Large intestine (tissue), 3 donors: ENCODE results near the gene SMOC2. TPM values are rescaled to one million over a fixed set of nuclear protein-coding genes. Genes with fewer than 3 reads are reported as not detected.

ENCODE experiments used
- DNase-seq, 2 donors: peaks; one replicate each; pipeline versions ENCODE4 v3.0.0 to v3.0.0-alpha.2; 2013
- H3K27ac ChIP-seq: one replicate; pipeline ENCODE4 v1.5.1; 2013; ENCODE audit warnings: low read length
- H3K27me3 ChIP-seq: 2 replicates; pipeline ENCODE4 v1.6.1; 2013; ENCODE audit warnings: low read length; ENCODE audit not compliant: control insufficient read depth, insufficient read depth
- H3K36me3 ChIP-seq: 2 replicates; pipeline ENCODE4 v1.6.1; 2013; ENCODE audit warnings: low read length; ENCODE audit not compliant: control insufficient read depth, insufficient read depth
- H3K4me1 ChIP-seq: one replicate; pipeline ENCODE4 v1.6.1; 2013; ENCODE audit warnings: low read length; ENCODE audit not compliant: control insufficient read depth, insufficient read depth
- H3K4me3 ChIP-seq: one replicate; pipeline ENCODE4 v1.5.1; 2013; ENCODE audit warnings: low read length
- H3K9me3 ChIP-seq: one replicate; pipeline ENCODE4 v1.6.1; 2013; ENCODE audit warnings: mild to moderate bottlenecking, low read depth, low read length, moderate library complexity; ENCODE audit not compliant: control insufficient read depth
- WGBS: methylation state at CpG from one replicate; pipeline ENCODE4 v1.1.5; 2013; ENCODE audit warnings: low lambda C conversion rate; ENCODE audit not compliant: insufficient coverage; 5-methylcytosine and 5-hydroxymethylcytosine counted together
- polyA plus RNA-seq: library from polyadenylated mRNA; unstranded; fragments of 120-200 nt; gene quantifications from one replicate; pipeline ENCODE4 v1.2.1, GENCODE V29; 2013

Gene SMOC2
- polyA plus RNA-seq, 1 donor, result 15.9 TPM

GRCh38 chr6:168528474-168529095 lies 87.6 kb downstream of the SMOC2 start:
- no peaks in the 10 kb centered on the region for H3K4me1 ChIP-seq
- no peak overlapping the region for H3K4me3 ChIP-seq
- H3K27ac ChIP-seq, result no peak overlapping the region
- peaks cover 3% of the 10 kb centered on the region for H3K9me3 ChIP-seq
- H3K36me3 ChIP-seq, result no peaks in the 10 kb centered on the region
- no peaks in the 10 kb centered on the region for H3K27me3 ChIP-seq
- WGBS, result no CpG with 5 or more reads among the region's 3 CpGs
- no peak for DNase-seq

GRCh38 chr6:168529214-168529613 lies 88.2 kb downstream of the SMOC2 start:
- no peak for DNase-seq
- no peaks in the 10 kb centered on the region for H3K36me3 ChIP-seq
- H3K27me3 ChIP-seq, result no peaks in the 10 kb centered on the region
- H3K4me1 ChIP-seq, result no peaks in the 10 kb centered on the region
- H3K4me3 ChIP-seq, result no peak overlapping the region
- no peak overlapping the region for H3K27ac ChIP-seq
- peaks cover 3% of the 10 kb centered on the region for H3K9me3 ChIP-seq
- WGBS, result no CpG with 5 or more reads among the region's 18 CpGs

DNA sequence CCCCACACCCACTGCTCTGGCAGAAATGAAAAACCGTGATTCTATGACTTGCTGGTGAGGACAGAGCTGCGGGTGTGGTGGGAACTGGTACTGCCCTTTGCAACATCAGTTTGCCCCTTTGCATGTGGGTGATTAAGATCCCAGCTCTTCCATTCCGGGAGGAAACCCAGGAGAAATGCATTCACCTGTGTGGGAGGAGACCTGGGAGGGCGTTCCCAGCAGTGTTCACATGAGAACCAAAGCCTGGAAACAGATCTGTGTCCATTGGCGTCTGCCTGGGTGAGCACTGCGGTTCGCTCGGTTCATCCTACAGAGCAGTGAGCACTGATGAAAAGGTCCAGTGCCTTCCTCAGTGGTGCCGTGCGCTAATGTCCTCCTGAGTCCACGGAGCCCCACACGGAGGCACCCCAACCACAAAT lies 89.7 kb downstream of the SMOC2 start:
- H3K4me1 ChIP-seq, result no peaks in the 10 kb centered on the region
- no peak for DNase-seq
- WGBS, result no CpG with 5 or more reads among the region's 12 CpGs
- H3K4me3 ChIP-seq, result no peak overlapping the region
- H3K27ac ChIP-seq, result no peak overlapping the region
- H3K36me3 ChIP-seq, result no peaks in the 10 kb centered on the region
- peaks cover 3% of the 10 kb centered on the region for H3K9me3 ChIP-seq
- no peaks in the 10 kb centered on the region for H3K27me3 ChIP-seq

- Histone ChIP-seq H3K9me3 (peaks cover 3% of the 10 kb centered on the region), H3K36me3 (no peaks in the 10 kb centered on the region), H3K4me1 (no peaks in the 10 kb centered on the region), H3K4me3 (no peak overlapping the region), H3K27ac (no peak overlapping the region), H3K27me3 (no peaks in the 10 kb centered on the region)
- DNase-seq, result no peak
- no CpG with 5 or more reads among the region's 5 CpGs for WGBS
Observed at GRCh38 chr6:168532070-168532469, 91.1 kb downstream of the SMOC2 start.

GRCh38 chr6:168533414-168533813 lies 92.4 kb downstream of the SMOC2 start:
- Histone ChIP-seq H3K4me3 (no peak overlapping the region), H3K9me3 (no peaks in the 10 kb centered on the region), H3K36me3 (no peaks in the 10 kb centered on the region), H3K27ac (no peak overlapping the region), H3K27me3 (no peaks in the 10 kb centered on the region), H3K4me1 (no peaks in the 10 kb centered on the region)
- WGBS, result no CpG with 5 or more reads among the region's 4 CpGs
- DNase-seq, result no peak

DNA sequence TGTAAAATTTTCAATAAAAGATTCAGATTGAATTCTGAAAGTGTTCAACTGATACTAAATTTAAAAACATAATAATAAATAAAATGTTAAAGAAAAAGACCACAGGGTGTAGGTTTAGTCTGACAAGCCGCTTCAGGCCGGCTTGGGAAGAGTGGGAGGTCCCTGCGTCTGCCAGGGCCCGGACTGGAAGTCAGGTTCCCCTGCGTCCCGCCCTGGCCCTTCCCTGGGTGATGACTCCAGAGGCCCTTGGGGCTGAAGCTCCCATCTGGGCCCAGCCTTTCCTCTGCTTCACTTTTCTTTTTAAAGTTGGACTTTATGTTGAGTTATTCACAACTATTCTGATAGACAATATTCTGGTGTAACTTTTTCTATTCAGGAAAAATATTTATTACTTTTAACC lies 93.3 kb downstream of the SMOC2 start:
- Histone ChIP-seq H3K27me3 (no peaks in the 10 kb centered on the region), H3K4me3 (no peak overlapping the region), H3K4me1 (no peaks in the 10 kb centered on the region), H3K27ac (no peak overlapping the region), H3K36me3 (no peaks in the 10 kb centered on the region), H3K9me3 (no peaks in the 10 kb centered on the region)
- WGBS, result no CpG with 5 or more reads among the region's 6 CpGs
- DNase-seq, result no peak

- no CpG with 5 or more reads among the region's 22 CpGs for WGBS
- Histone ChIP-seq H3K36me3 (no peaks in the 10 kb centered on the region), H3K4me3 (no peak overlapping the region), H3K9me3 (no peaks in the 10 kb centered on the region), H3K27me3 (no peaks in the 10 kb centered on the region), H3K27ac (no peak overlapping the region), H3K4me1 (no peaks in the 10 kb centered on the region)
- DNase-seq, result no peak
Observed at GRCh38 chr6:168535711-168536110, 94.7 kb downstream of the SMOC2 start.

- Histone ChIP-seq H3K27ac (no peak overlapping the region), H3K9me3 (no peaks in the 10 kb centered on the region), H3K27me3 (peaks cover 2% of the 10 kb centered on the region), H3K36me3 (no peaks in the 10 kb centered on the region), H3K4me1 (no peaks in the 10 kb centered on the region), H3K4me3 (no peak overlapping the region)
- no peak for DNase-seq
- WGBS, result no CpG with 5 or more reads among the region's 7 CpGs
Observed at GRCh38 chr6:168536196-168536595, 95.2 kb downstream of the SMOC2 start.

DNA sequence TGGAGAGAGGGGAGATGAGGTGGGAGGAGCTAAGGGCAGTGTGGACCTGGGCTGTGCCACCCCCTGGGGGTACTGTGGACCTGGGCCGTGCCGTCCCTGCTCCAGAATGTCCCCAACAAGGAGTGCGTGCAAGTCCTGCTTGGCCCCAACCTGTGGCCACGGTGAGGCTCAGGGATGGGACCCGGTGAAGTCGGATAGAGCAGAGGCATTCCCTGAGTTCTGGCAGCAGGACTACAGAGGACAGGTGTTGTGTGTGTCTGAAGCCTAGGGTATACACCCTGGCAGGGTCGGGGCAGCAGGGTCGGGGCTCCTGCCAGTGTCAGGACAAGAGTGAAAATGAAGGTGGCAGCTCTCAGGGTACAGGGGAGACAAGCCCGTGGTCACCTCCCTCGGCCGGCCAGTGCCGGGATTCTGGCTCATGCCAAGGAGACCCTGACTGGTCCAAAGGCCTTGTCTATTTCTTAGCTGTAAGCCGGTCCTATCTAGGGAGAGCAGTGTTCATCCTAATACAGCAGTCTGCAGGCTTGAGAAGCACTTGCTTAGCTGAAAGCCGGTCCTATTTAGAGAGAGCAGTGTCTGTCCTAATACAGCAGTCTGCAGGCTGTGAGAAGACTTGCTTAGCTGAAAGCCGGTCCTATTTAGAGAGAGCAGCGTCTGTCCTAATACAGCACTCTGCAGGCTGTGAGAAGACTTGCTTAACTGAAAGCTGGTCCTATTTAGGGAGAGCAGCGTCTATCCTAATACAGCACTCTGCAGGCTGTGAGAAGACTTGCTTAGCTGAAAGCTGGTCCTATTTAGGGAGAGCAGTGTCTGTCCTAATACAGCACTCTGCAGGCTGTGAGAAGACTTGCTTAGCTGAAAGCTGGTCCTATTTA lies 95.9 kb downstream of the SMOC2 start:
- H3K9me3 ChIP-seq, result no peaks in the 10 kb centered on the region
- WGBS, result no CpG with 5 or more reads among the region's 17 CpGs
- no peak overlapping the region for H3K4me3 ChIP-seq
- no peaks in the 10 kb centered on the region for H3K36me3 ChIP-seq
- no peaks in the 10 kb centered on the region for H3K4me1 ChIP-seq
- H3K27ac ChIP-seq, result no peak overlapping the region
- peaks cover 4% of the 10 kb centered on the region for H3K27me3 ChIP-seq
- DNase-seq, result no peak

DNA sequence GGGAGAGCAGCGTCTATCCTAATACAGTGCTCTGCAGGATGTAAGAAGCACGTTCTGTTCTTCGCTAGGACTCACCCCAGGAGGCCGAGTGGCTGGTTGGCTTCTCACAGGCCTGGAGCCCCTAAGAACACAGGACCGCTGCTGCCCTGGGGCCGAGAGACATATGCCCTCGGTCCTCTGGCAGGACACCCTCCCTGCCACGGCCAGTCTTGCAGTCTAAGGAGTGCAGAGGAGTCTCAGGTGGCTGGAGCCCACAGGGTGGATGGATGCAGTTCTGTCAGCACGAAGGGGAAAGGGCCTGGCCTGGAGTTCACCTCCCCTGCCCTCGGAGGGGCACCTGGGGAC lies 96.5 kb downstream of the SMOC2 start:
- Histone ChIP-seq H3K4me3 (no peak overlapping the region), H3K36me3 (no peaks in the 10 kb centered on the region), H3K4me1 (no peaks in the 10 kb centered on the region), H3K27ac (no peak overlapping the region), H3K9me3 (no peaks in the 10 kb centered on the region), H3K27me3 (peaks cover 4% of the 10 kb centered on the region)
- WGBS, result no CpG with 5 or more reads among the region's 10 CpGs
- no peak for DNase-seq
